ENCODE data around the gene PEX26.

- TF ChIP-seq CTCF (IDR thresholded peaks at IDR 0.05; ENCODE audit: extremely low read depth in 1 of 2, insufficient read depth in 1 of 2, low read depth in 1 of 2, low read length in 2 of 2): no peak
- no peak for TF ChIP-seq POLR2A (IDR thresholded peaks at IDR 0.05; ENCODE audit: low read depth, low read length)
- TF ChIP-seq POLR2AphosphoS5 (IDR thresholded peaks at IDR 0.05; ENCODE audit: insufficient read depth, low read depth, low read length): no peak
Observed at GRCh38 chr22:18079706-18080233, 2.0 kb downstream of the PEX26 start.

Measured in endothelial cell of umbilical vein (primary cell).